K562 (cell line): ENCODE measurements around the gene MTG1. TPM values are rescaled to one million over a fixed set of nuclear protein-coding genes. Genes with fewer than 3 reads are reported as not detected.
"Not testable (repeated sequence)": the region's sequence is repeated elsewhere in the genome, so short reads cannot be mapped to it uniquely, and the experiment has no call there.

Source experiments
- ATAC-seq: fragments of 200-7000 bp; cut with Tn5 transposase; 3 replicates; pipeline ENCODE4 v1.9.1; 2020; ENCODE audit warnings: moderate library complexity
- BruUV-seq: library from RNA; stranded (reverse); fragments of 400-500 nt; replicated peaks from 2 replicates; lab custom pipeline; 2021; lab: Mats Ljungman, UMichigan
- CTCF ChIA-PET: fragments of 300-600 bp; formaldehyde crosslinking; extraction: SDS; loops from one replicate; lab custom pipeline; 2021; ENCODE audit warnings: low intra/inter-chr PET ratio; lab: Yijun Ruan, JAX
- POLR2A ChIA-PET: fragments of 300-600, 350-650 bp; sonication (Branson Sonifier 250); formaldehyde crosslinking; extraction: SDS; loops from one replicate; lab custom pipeline; 2021; ENCODE audit warnings: antibody characterized with exemption, inconsistent platforms; lab: Yijun Ruan, JAX
- DNase-seq, 4 experiments: peaks; one replicate each; pipeline versions ENCODE4 v3.0.0 to v3.0.0-alpha.2; 2011 to 2018; ENCODE audit warnings: low spot score in 3 of 4, mixed read lengths in 3 of 4; ENCODE audit errors: extremely low read depth in 1 of 4
- FAIRE-seq: peaks from 2 replicates; lab custom pipeline; 2011; peaks lifted over from hg19 to GRCh38; lab: Jason Lieb, UNC
- H2AFZ ChIP-seq: 2 replicates; pipeline ENCODE4 v1.6.0; 2011; ENCODE audit warnings: low read depth, low read length, control low read depth, inconsistent platforms
- H3K27ac ChIP-seq: fragments of 200-600 bp; 3 replicates; pipeline ENCODE4 v1.8.0; 2011; ENCODE audit warnings: low read depth, mild to moderate bottlenecking, control low read depth, inconsistent platforms, low read length, moderate library complexity, mixed read lengths; ENCODE audit errors: extremely low read depth
- H3K27me3 ChIP-seq, 2 experiments: fragments of 300-600 bp in 1 of 2; 2 replicates in 1 of 2; 3 replicates in 1 of 2; pipeline versions ENCODE4 v1.6.0 to v1.8.0; 2011; ENCODE audit warnings: inconsistent platforms in 2 of 2, low read length in 2 of 2, mild to moderate bottlenecking in 1 of 2, mixed read lengths in 1 of 2, moderate library complexity in 1 of 2; ENCODE audit not compliant: control insufficient read depth in 2 of 2, insufficient read depth in 2 of 2
- H3K36me3 ChIP-seq: fragments of 300-600 bp; 3 replicates; pipeline ENCODE4 v1.8.0; 2011; ENCODE audit warnings: mild to moderate bottlenecking, low read length, inconsistent platforms; ENCODE audit not compliant: control insufficient read depth, insufficient read depth
- H3K4me1 ChIP-seq, 2 experiments: fragments of 200-600 bp in 1 of 2; replicated peaks in 1 of 2; 2 replicates in 1 of 2; 3 replicates in 1 of 2; pipeline versions ENCODE4 v1.5.1 to v1.8.0; 2011; ENCODE audit warnings: inconsistent platforms in 2 of 2, low read length in 2 of 2, mild to moderate bottlenecking in 1 of 2, mixed read lengths in 1 of 2, moderate library complexity in 1 of 2; ENCODE audit not compliant: control insufficient read depth in 2 of 2, insufficient read depth in 2 of 2
- H3K4me2 ChIP-seq: 2 replicates; pipeline ENCODE4 v1.6.1; 2011; ENCODE audit warnings: low read length, control low read depth, inconsistent platforms, mixed read lengths; ENCODE audit not compliant: insufficient read depth
- H3K4me3 ChIP-seq: fragments of 200-600 bp; sonication (generic), shearing (Covaris generic); 2 replicates; pipeline ENCODE4 v1.5.1; 2016; ENCODE audit warnings: control low read depth, inconsistent platforms
- H3K79me2 ChIP-seq: fragments of 200-600 bp; 3 replicates; pipeline ENCODE4 v1.8.0; 2011; ENCODE audit warnings: low read length, inconsistent platforms; ENCODE audit not compliant: control insufficient read depth, insufficient read depth
- H3K9ac ChIP-seq, 2 experiments: 2 replicates each; pipeline versions ENCODE4 v1.6.0 to v1.6.1; 2011; ENCODE audit warnings: low read depth in 2 of 2, low read length in 2 of 2, control low read depth in 1 of 2, inconsistent platforms in 1 of 2, mild to moderate bottlenecking in 1 of 2, mixed read lengths in 1 of 2; ENCODE audit not compliant: insufficient read depth in 1 of 2
- H3K9me1 ChIP-seq: one replicate; pipeline ENCODE4 v1.6.0; 2011; ENCODE audit warnings: inconsistent platforms, mild to moderate bottlenecking, low read length, moderate library complexity; ENCODE audit not compliant: control insufficient read depth, insufficient read depth
- H3K9me3 ChIP-seq: replicated peaks from 2 replicates; pipeline ENCODE4 v1.5.1; 2011; ENCODE audit warnings: low read depth, low read length, inconsistent platforms; ENCODE audit not compliant: control insufficient read depth, insufficient read depth
- H4K20me1 ChIP-seq: replicated peaks from 2 replicates; pipeline ENCODE4 v1.6.1; 2011; ENCODE audit warnings: low read length, inconsistent platforms, mixed read lengths; ENCODE audit not compliant: control insufficient read depth, insufficient read depth
- E4F1 ChIP-seq: fragments of 250-450 bp; sonication (Bioruptor Pico); IDR thresholded peaks from 2 replicates; pipeline ENCODE4 v1.5.0; 2021; ENCODE audit warnings: mild to moderate bottlenecking, borderline replicate concordance
- NUFIP1 ChIP-seq: fragments of 450-650 bp; IDR thresholded peaks from 2 replicates; pipeline ENCODE4 v1.6.1; 2018; ENCODE audit not compliant: partially characterized antibody
- SMAD1 ChIP-seq: fragments of 150-350 bp; IDR thresholded peaks from 2 replicates; pipeline ENCODE4 v1.6.1; 2014; ENCODE audit warnings: low read length, low read depth; ENCODE audit not compliant: partially characterized antibody
- SRSF3 ChIP-seq: fragments of 200-400 bp; formaldehyde crosslinking; IDR thresholded peaks from 2 replicates; pipeline ENCODE4 v1.6.1; 2016; ENCODE audit warnings: mild to moderate bottlenecking, low read length, moderate library complexity; ENCODE audit not compliant: insufficient read depth
- STAT5B ChIP-seq: fragments of 250-450 bp; sonication (Bioruptor Pico); IDR thresholded peaks from 2 replicates; pipeline ENCODE4 v1.8.0; 2021; ENCODE audit warnings: mild to moderate bottlenecking, inconsistent platforms
- ZBTB33 ChIP-seq: sonication (generic); formaldehyde crosslinking; IDR thresholded peaks from 2 replicates; pipeline ENCODE4 v1.8.1; 2023; ENCODE audit warnings: mild to moderate bottlenecking, missing genetic modification reagents
- WGBS: fragments of 100-300 bp; shearing (Covaris generic); methylation state at CpG from one replicate; pipeline ENCODE4 v1.1.6; 2016; ENCODE audit warnings: low coverage, mixed read lengths; ENCODE audit not compliant: insufficient coverage; ENCODE audit errors: missing lambda C conversion rate; 5-methylcytosine and 5-hydroxymethylcytosine counted together
- in situ Hi-C: fragments of 300-500 bp; cut with MboI; formaldehyde crosslinking; loops from 4 replicates; pipeline ENCODE4 v1.15.0; 2018; ENCODE audit warnings: inconsistent platforms, mixed read lengths
- intact Hi-C: fragments of 100-400 bp; cut with micrococcal nuclease; formaldehyde crosslinking; loops from 2 replicates; pipeline ENCODE4 v1.14.2; 2022
- polyA plus RNA-seq, 8 experiments: library from polyadenylated mRNA; depleted of rRNA in 4 of 8; stranded (reverse) in 5 of 8; unstranded in 3 of 8; fragments of >200 nt; fragmentation: Nextera tagmentation in 2 of 8; fragmentation: Illumina TruSeq in 1 of 8; extraction: Ambion mirVana in 2 of 8; extraction: Trizol in 1 of 8; gene quantifications; 2 replicates each; pipeline versions ENCODE4 v1.2.1 to v1.2.3, GENCODE V29; 2011 to 2014; ENCODE audit warnings: inconsistent platforms in 1 of 8, missing spikeins in 1 of 8
- total RNA-seq, 7 experiments: library from RNA; depleted of rRNA in 6 of 7; stranded (reverse); fragments of >200 nt in 6 of 7; fragmentation: Illumina TruSeq in 2 of 7; extraction: Trizol in 2 of 7; gene quantifications; 2 replicates each; pipeline versions ENCODE4 v1.2.1 to v1.2.3, GENCODE V29; 2011 to 2021; ENCODE audit warnings: low replicate concordance in 1 of 7
- TF ChIP-seq, protein P1 (sequence below): sonication (generic); formaldehyde crosslinking; IDR thresholded peaks from 2 replicates; pipeline ENCODE4 v1.8.1; 2023; ENCODE audit warnings: mild to moderate bottlenecking, missing genetic modification reagents

Gene MTG1
- total and polyA plus RNA-seq, 9 of the 15 experiments (the other 6 are each of a cell fraction or from before 2014, with no cell fraction given), result 2.8 to 28.2 (median 15.4) TPM

DNA sequence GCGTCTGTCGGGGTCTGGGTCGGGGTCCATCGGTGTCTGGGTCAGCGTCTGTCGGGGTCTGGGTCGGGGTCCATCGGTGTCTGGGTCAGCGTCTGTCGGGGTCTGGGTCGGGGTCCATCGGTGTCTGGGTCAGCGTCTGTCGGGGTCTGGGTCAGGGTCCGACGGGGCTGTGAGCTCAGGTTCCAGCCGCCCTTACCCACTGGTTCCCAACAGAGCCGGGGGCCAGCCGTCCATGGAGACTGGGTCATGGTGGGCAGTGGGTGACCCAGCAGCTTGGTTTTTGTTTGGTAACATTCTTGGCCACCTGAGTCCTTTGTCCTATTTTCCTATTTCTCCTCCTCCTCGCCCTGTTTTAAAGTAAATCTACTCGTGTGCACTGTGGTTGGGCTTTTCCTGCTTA is 47.4 kb downstream of the MTG1 start:
- CTCF ChIA-PET, H3K27ac ChIP-seq, H3K9ac ChIP-seq, BruUV-seq, H3K9me3 ChIP-seq, H3K4me3 ChIP-seq, H3K27me3 ChIP-seq, DNase-seq, FAIRE-seq, H3K4me2 ChIP-seq, H3K36me3 ChIP-seq, H3K9me1 ChIP-seq, ATAC-seq, H2AFZ ChIP-seq, H3K79me2 ChIP-seq, H4K20me1 ChIP-seq, in situ Hi-C loops: not testable (repeated sequence)
- intact Hi-C loops, result loop anchor here (5.0 kb wide), 1 partner anchor 114 kb away; no protein-coding TSS in a partner anchor
- POLR2A ChIA-PET, result interaction anchor here (0.6 kb wide), 2 partner anchors 16 to 30 kb away, joined by 3 read pairs; no protein-coding TSS in a partner anchor
- H3K4me1 ChIP-seq, result peaks cover 0 to 12% of the 10 kb centered on the region in 2 experiments; a peak in 1 of 5 replicates
- 13% methylated on average over 10 of the region's 21 CpGs for WGBS

DNA sequence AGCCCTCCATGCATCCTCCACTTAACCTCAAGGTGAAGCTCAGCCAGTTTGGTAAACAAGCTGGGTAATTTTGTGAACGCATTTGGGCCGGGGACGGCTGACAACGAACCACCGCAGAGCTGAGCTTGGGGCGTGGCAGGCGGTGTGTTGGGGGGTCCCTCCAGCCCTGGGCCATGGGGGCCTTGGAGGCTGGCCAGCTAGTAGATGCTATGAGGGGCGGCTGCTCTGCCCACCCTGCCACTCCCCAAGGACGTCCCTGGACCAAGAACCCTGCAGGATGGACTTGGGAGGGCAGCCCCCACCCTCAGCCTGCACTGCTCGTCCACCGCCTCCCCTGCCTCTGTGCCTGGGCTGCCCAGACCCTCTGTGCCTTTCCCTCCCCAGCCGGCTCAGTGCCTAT is 47.8 kb downstream of the MTG1 start:
- Histone ChIP-seq H3K27me3 (peaks cover 0 to 7% of the 10 kb centered on the region in 2 experiments; a peak in 1 of 5 replicates), H3K4me2 (no peak overlapping the region), H3K9me1 (no peaks in the 10 kb centered on the region), H3K36me3 (no peaks in the 10 kb centered on the region), H3K9ac (no peak overlapping the region), H3K4me1 (peaks cover 0 to 12% of the 10 kb centered on the region in 2 experiments; a peak in 1 of 5 replicates), H4K20me1 (no peaks in the 10 kb centered on the region), H3K4me3 (no peak overlapping the region), H3K79me2 (no peaks in the 10 kb centered on the region), H2AFZ (no peak overlapping the region), H3K27ac (no peak overlapping the region), H3K9me3 (peaks cover 2% of the 10 kb centered on the region; the same call in 1 of the 2 replicates)
- no TSS peak for BruUV-seq
- ATAC-seq (no peak), FAIRE-seq (no peak), DNase-seq (no peak)
- in situ Hi-C loops (no loop called here), intact Hi-C loops (loop anchor here (5.0 kb wide), 1 partner anchor 114 kb away; no protein-coding TSS in a partner anchor)
- POLR2A ChIA-PET, result interaction anchor here (0.6 kb wide), 3 partner anchors 16 to 116 kb away, joined by 3 read pairs; no protein-coding TSS in a partner anchor
- CTCF ChIA-PET, result no interaction called here
- 10% methylated on average over 11 of the region's 12 CpGs for WGBS
- TF ChIP-seq, protein P1, sequence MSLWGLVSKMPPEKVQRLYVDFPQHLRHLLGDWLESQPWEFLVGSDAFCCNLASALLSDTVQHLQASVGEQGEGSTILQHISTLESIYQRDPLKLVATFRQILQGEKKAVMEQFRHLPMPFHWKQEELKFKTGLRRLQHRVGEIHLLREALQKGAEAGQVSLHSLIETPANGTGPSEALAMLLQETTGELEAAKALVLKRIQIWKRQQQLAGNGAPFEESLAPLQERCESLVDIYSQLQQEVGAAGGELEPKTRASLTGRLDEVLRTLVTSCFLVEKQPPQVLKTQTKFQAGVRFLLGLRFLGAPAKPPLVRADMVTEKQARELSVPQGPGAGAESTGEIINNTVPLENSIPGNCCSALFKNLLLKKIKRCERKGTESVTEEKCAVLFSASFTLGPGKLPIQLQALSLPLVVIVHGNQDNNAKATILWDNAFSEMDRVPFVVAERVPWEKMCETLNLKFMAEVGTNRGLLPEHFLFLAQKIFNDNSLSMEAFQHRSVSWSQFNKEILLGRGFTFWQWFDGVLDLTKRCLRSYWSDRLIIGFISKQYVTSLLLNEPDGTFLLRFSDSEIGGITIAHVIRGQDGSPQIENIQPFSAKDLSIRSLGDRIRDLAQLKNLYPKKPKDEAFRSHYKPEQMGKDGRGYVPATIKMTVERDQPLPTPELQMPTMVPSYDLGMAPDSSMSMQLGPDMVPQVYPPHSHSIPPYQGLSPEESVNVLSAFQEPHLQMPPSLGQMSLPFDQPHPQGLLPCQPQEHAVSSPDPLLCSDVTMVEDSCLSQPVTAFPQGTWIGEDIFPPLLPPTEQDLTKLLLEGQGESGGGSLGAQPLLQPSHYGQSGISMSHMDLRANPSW (CRISPR knock-in tag), result no peak
- no peak for TF ChIP-seq ZBTB33
- TF ChIP-seq E4F1 (CRISPR knock-in tag), result no peak
- no peak for TF ChIP-seq SRSF3
- no peak for TF ChIP-seq NUFIP1
- no peak for TF ChIP-seq SMAD1
- no peak for TF ChIP-seq STAT5B (CRISPR knock-in tag)
